Neural cell (in vitro differentiated cells): ENCODE results near the gene RNF217. TPM values are rescaled to one million over a fixed set of nuclear protein-coding genes. Genes with fewer than 3 reads are reported as not detected.

Experiments used
- H2AFZ ChIP-seq: fragments of 200-600, 300-800 bp; sonication (generic), shearing (Covaris generic); 2 replicates; pipeline ENCODE4 v1.6.0; 2014; ENCODE audit warnings: low read depth, mild to moderate bottlenecking, antibody characterized with exemption, low read length, moderate library complexity
- H3F3A ChIP-seq: fragments of 200-600 bp; shearing (Covaris generic); 2 replicates; pipeline ENCODE4 v1.6.1; 2016; ENCODE audit warnings: mild to moderate bottlenecking, moderate library complexity, mixed read lengths, antibody characterized with exemption, low read length; ENCODE audit not compliant: insufficient read depth, poor library complexity, severe bottlenecking
- H3K27ac ChIP-seq: fragments of 200-600, 300-800 bp; sonication (generic), shearing (Covaris generic); 2 replicates; pipeline ENCODE4 v1.5.1; 2014; ENCODE audit warnings: mild to moderate bottlenecking, low read length, moderate library complexity
- H3K27me3 ChIP-seq: fragments of 300-800, 200-600 bp; sonication (generic), shearing (Covaris generic); 2 replicates; pipeline ENCODE4 v1.6.0; 2014; ENCODE audit warnings: mild to moderate bottlenecking, low read depth, low read length, moderate library complexity; ENCODE audit not compliant: insufficient read depth
- H3K36me3 ChIP-seq: fragments of 300-800, 200-600 bp; sonication (generic), shearing (Covaris generic); 2 replicates; pipeline ENCODE4 v1.5.1; 2014; ENCODE audit warnings: mild to moderate bottlenecking, antibody characterized with exemption, low read length, moderate library complexity; ENCODE audit not compliant: insufficient read depth
- H3K4me2 ChIP-seq: fragments of 300-800, 200-600 bp; sonication (generic), shearing (Covaris generic); 2 replicates; pipeline ENCODE4 v1.6.0; 2014; ENCODE audit warnings: mild to moderate bottlenecking, low read length
- H3K4me3 ChIP-seq: fragments of 300-800, 200-600 bp; sonication (generic), shearing (Covaris generic); 2 replicates; pipeline ENCODE4 v1.5.1; 2014; ENCODE audit warnings: mild to moderate bottlenecking, low read length, moderate library complexity
- H3K79me2 ChIP-seq: fragments of 200-600 bp; shearing (Covaris generic); replicated peaks from 2 replicates; pipeline ENCODE4 v1.6.0; 2014; ENCODE audit warnings: mild to moderate bottlenecking, low read length, moderate library complexity; ENCODE audit not compliant: insufficient read depth
- H3K9ac ChIP-seq: fragments of 300-800, 200-600 bp; sonication (generic), shearing (Covaris generic); 2 replicates; pipeline ENCODE4 v1.6.1; 2016; ENCODE audit warnings: mild to moderate bottlenecking, low read length, mixed read lengths
- H3K9me2 ChIP-seq: fragments of 200-600 bp; shearing (Covaris generic); 2 replicates; pipeline ENCODE4 v1.6.1; 2016; ENCODE audit warnings: mild to moderate bottlenecking, low read length, mixed read lengths; ENCODE audit not compliant: insufficient read depth
- H3K9me3 ChIP-seq: fragments of 200-600, 300-800 bp; sonication (generic), shearing (Covaris generic); 2 replicates; pipeline ENCODE4 v1.6.1; 2016; ENCODE audit warnings: mild to moderate bottlenecking, mixed run types, low read length, moderate library complexity, mixed read lengths
- H4K20me1 ChIP-seq: fragments of 200-600 bp; shearing (Covaris generic); 2 replicates; pipeline ENCODE4 v1.6.1; 2016; ENCODE audit warnings: mild to moderate bottlenecking, mixed run types; ENCODE audit not compliant: insufficient read depth
- CTCF ChIP-seq: fragments of 450-650 bp; IDR thresholded peaks from 2 replicates; pipeline ENCODE4 v1.5.1; 2014; ENCODE audit warnings: antibody characterized with exemption, mild to moderate bottlenecking, moderate library complexity; ENCODE audit not compliant: poor library complexity, severe bottlenecking
- EP300 ChIP-seq: fragments of 450-650 bp; conservative IDR thresholded peaks from 2 replicates; pipeline ENCODE4 v1.6.1; 2014; ENCODE audit warnings: antibody characterized with exemption, mild to moderate bottlenecking, moderate library complexity; ENCODE audit not compliant: poor library complexity, severe bottlenecking
- EZH2 ChIP-seq: fragments of 200-600, 300-800 bp; shearing (Covaris generic), sonication (generic); IDR thresholded peaks from 2 replicates; pipeline ENCODE4 v1.6.1; 2014; ENCODE audit warnings: antibody characterized with exemption, low read length, borderline replicate concordance, mild to moderate bottlenecking; ENCODE audit not compliant: insufficient read depth, poor library complexity, severe bottlenecking
- MXI1 ChIP-seq: fragments of 450-650 bp; conservative IDR thresholded peaks from 2 replicates; pipeline ENCODE4 v1.6.1; 2014; ENCODE audit warnings: antibody characterized with exemption, mild to moderate bottlenecking; ENCODE audit not compliant: poor library complexity, severe bottlenecking
- POLR2AphosphoS5 ChIP-seq: IDR thresholded peaks from 2 replicates; pipeline ENCODE4 v1.6.1; 2012
- RAD21 ChIP-seq: fragments of 450-650 bp; conservative IDR thresholded peaks from 2 replicates; pipeline ENCODE4 v1.6.1; 2014; ENCODE audit warnings: antibody characterized with exemption, mild to moderate bottlenecking, moderate library complexity
- REST ChIP-seq: IDR thresholded peaks from 2 replicates; pipeline ENCODE4 v1.6.1; 2012; ENCODE audit warnings: borderline replicate concordance
- SMC3 ChIP-seq: fragments of 450-650 bp; conservative IDR thresholded peaks from 2 replicates; pipeline ENCODE4 v1.6.1; 2014; ENCODE audit warnings: antibody characterized with exemption, mild to moderate bottlenecking, moderate library complexity; ENCODE audit not compliant: poor library complexity
- TAF1 ChIP-seq: IDR thresholded peaks from 2 replicates; pipeline ENCODE4 v1.6.1; 2012; ENCODE audit warnings: low read depth
- polyA plus RNA-seq: library from polyadenylated mRNA; depleted of rRNA; stranded (reverse); fragments of >200 nt; gene quantifications from 2 replicates; pipeline ENCODE4 v1.2.3, GENCODE V29; 2014

The RNF217 gene
- polyA plus RNA-seq, 1 donor from 2014 or later: 10.2 TPM

GRCh38 chr6:124967444-124967843 is 5.2 kb downstream of the RNF217 start:
- Histone ChIP-seq H3K79me2 (no peaks in the 10 kb centered on the region), H3K9ac (no peak overlapping the region), H4K20me1 (no peaks in the 10 kb centered on the region), H3F3A (no peaks in the 10 kb centered on the region), H3K36me3 (no peaks in the 10 kb centered on the region), H3K9me2 (no peaks in the 10 kb centered on the region), H2AFZ (no peak overlapping the region), H3K27ac (no peak overlapping the region), H3K4me3 (no peak overlapping the region), H3K4me2 (no peak overlapping the region), H3K9me3 (no peaks in the 10 kb centered on the region), H3K27me3 (no peaks in the 10 kb centered on the region)
- TF ChIP-seq SMC3 (no peak), CTCF (no peak), EZH2 (no peak), REST (no peak), RAD21 (no peak), TAF1 (no peak)

- Histone ChIP-seq H3K27me3 (no peaks in the 10 kb centered on the region), H4K20me1 (no peaks in the 10 kb centered on the region), H2AFZ (no peak overlapping the region), H3K4me3 (no peak overlapping the region), H3K27ac (no peak overlapping the region), H3K36me3 (no peaks in the 10 kb centered on the region), H3F3A (no peaks in the 10 kb centered on the region), H3K9me2 (no peaks in the 10 kb centered on the region), H3K79me2 (no peaks in the 10 kb centered on the region), H3K4me2 (no peak overlapping the region), H3K9ac (no peak overlapping the region), H3K9me3 (no peaks in the 10 kb centered on the region)
- TF ChIP-seq REST (no peak), TAF1 (no peak), RAD21 (no peak), EZH2 (no peak), POLR2AphosphoS5 (no peak), SMC3 (no peak), MXI1 (no peak), CTCF (no peak), EP300 (no peak)
Measured at GRCh38 chr6:124968401-124968800, 6.2 kb downstream of the RNF217 start.
